Activated B cell treated with CpG ODN at 0.5 μM for 24 hours (primary cell): ENCODE results near the gene RALBP1. TPM values are rescaled to one million over a fixed set of nuclear protein-coding genes. Genes with fewer than 3 reads are reported as not detected.

ENCODE experiments used
- ATAC-seq: fragments of 200-7000 bp; cut with Tn5 transposase; one replicate; pipeline ENCODE4 v1.10.0; 2021; ENCODE audit warnings: low read depth, mild to moderate bottlenecking, moderate library complexity
- CTCF ChIA-PET: fragments of 350-600 bp; sonication (Branson Sonifier 250); formaldehyde crosslinking; loops from one replicate; lab custom pipeline; 2021; ENCODE audit warnings: antibody characterized with exemption; lab: Charles Lee
- POLR2A ChIA-PET: fragments of 350-600 bp; sonication (Branson Sonifier 250); formaldehyde crosslinking; loops from one replicate; lab custom pipeline; 2021; ENCODE audit warnings: antibody characterized with exemption; lab: Charles Lee
- DNase-seq: peaks from one replicate; pipeline ENCODE4 v3.0.0; 2022
- H3K27ac Mint-ChIP-seq: one replicate; pipeline ENCODE4 v1.8.0; 2020; ENCODE audit warnings: mixed read lengths
- H3K27me3 Mint-ChIP-seq: one replicate; pipeline ENCODE4 v1.8.0; 2021; ENCODE audit warnings: mixed read lengths
- H3K36me3 Mint-ChIP-seq: one replicate; pipeline ENCODE4 v1.8.0; 2021; ENCODE audit warnings: low read depth, mixed read lengths
- H3K4me1 Mint-ChIP-seq: one replicate; pipeline ENCODE4 v1.8.0; 2021; ENCODE audit warnings: mixed read lengths
- H3K4me3 Mint-ChIP-seq: one replicate; pipeline ENCODE4 v1.8.0; 2020; ENCODE audit warnings: mild to moderate bottlenecking, mixed read lengths
- H3K9me3 Mint-ChIP-seq: one replicate; pipeline ENCODE4 v1.8.0; 2020; ENCODE audit warnings: mixed read lengths
- intact Hi-C: fragments of 100-400 bp; cut with micrococcal nuclease; formaldehyde crosslinking; loops from one replicate; pipeline ENCODE4 v1.15.1; 2024
- total RNA-seq: library from RNA; stranded (reverse); gene quantifications from 2 replicates; pipeline ENCODE4 v1.2.3, GENCODE V29; 2022
- TF ChIP-seq, protein P1 (sequence below): fragments of 200-600 bp; IDR thresholded peaks from one replicate; pipeline ENCODE4 v1.8.0; 2022; ENCODE audit warnings: antibody characterized with exemption, mild to moderate bottlenecking

The RALBP1 gene
- total RNA-seq, 1 donor from 2014 or later = 32.7 TPM

DNA sequence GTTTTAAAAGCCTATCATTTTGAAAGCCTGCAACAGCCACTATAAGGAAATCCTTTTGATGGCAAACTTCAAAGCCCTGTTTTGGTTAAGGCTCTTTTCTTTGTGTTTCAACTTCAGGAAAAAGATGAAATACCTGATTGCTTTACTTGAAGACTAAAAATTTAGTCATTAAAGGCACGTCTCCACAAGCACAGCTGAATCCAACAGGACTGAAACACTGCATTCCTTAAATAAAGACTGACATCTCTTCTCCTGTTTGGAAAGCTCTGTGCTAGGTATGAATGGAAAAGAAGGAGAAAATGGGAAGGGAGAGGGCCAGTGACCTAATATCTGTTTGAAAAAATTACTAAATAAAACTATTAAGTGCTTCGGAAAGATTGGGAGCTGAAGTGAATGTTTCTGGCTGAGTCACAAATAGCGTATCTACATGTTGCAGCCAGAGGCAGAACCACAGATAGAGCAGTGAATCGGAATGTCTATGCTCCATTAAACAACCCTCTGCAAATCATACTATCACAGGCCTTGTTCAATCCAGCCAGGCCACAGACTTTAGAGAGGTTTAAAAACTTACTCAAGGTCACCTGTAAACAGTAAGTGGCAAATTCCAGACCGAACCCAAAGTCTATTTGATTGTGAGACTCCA, 21.1 kb upstream of the RALBP1 start:
- Mint-ChIP-seq H3K27me3 (peaks cover 1% of the 10 kb centered on the region), H3K4me1 (no peaks in the 10 kb centered on the region), H3K4me3 (no peak overlapping the region), H3K27ac (no peak overlapping the region), H3K9me3 (peaks cover 19% of the 10 kb centered on the region), H3K36me3 (no peaks in the 10 kb centered on the region)
- intact Hi-C loops = no loop called here
- TF ChIP-seq, protein P1, sequence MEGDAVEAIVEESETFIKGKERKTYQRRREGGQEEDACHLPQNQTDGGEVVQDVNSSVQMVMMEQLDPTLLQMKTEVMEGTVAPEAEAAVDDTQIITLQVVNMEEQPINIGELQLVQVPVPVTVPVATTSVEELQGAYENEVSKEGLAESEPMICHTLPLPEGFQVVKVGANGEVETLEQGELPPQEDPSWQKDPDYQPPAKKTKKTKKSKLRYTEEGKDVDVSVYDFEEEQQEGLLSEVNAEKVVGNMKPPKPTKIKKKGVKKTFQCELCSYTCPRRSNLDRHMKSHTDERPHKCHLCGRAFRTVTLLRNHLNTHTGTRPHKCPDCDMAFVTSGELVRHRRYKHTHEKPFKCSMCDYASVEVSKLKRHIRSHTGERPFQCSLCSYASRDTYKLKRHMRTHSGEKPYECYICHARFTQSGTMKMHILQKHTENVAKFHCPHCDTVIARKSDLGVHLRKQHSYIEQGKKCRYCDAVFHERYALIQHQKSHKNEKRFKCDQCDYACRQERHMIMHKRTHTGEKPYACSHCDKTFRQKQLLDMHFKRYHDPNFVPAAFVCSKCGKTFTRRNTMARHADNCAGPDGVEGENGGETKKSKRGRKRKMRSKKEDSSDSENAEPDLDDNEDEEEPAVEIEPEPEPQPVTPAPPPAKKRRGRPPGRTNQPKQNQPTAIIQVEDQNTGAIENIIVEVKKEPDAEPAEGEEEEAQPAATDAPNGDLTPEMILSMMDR = no peak
- ChIA-PET POLR2A (no interaction called here), CTCF (no interaction called here)
- ATAC-seq (no peak), DNase-seq (no peak)

- no peak overlapping the region for H3K27ac Mint-ChIP-seq
- ChIA-PET POLR2A (no interaction called here), CTCF (no interaction called here)
- TF ChIP-seq, protein P1 = no peak
- H3K36me3 Mint-ChIP-seq = no peaks in the 10 kb centered on the region
- H3K9me3 Mint-ChIP-seq = peaks cover 19% of the 10 kb centered on the region
- ATAC-seq (no peak), DNase-seq (no peak)
- intact Hi-C loops = no loop called here
- no peak overlapping the region for H3K4me3 Mint-ChIP-seq
- no peaks in the 10 kb centered on the region for H3K4me1 Mint-ChIP-seq
- H3K27me3 Mint-ChIP-seq = peaks cover 1% of the 10 kb centered on the region
Observed at GRCh38 chr18:9455718-9456511, 19.4 kb upstream of the RALBP1 start.

DNA sequence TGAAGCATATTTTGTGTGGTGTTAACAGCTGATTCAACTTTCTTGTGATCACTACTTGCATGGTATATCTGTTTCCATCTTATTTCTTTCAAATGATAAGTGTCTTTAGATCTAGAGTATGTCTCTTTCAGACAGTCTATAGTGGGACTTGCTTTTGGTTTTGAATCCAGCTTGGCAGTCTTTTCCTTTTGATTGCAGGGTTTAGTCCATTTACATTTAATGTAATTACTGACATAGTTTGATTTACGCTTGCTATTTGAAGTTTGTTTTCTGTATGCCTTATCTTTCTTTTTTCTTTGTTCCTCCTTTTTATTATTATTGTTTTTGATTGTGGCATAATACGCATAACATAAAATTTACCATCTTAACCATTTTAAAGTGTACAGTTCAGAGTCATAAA, 9.2 kb upstream of the RALBP1 start:
- TF ChIP-seq, protein P1 = no peak
- peaks cover 18% of the 10 kb centered on the region for H3K9me3 Mint-ChIP-seq
- intact Hi-C loops = no loop called here
- no peaks in the 10 kb centered on the region for H3K4me1 Mint-ChIP-seq
- peaks cover 3% of the 10 kb centered on the region for H3K27me3 Mint-ChIP-seq
- no peak overlapping the region for H3K4me3 Mint-ChIP-seq
- H3K27ac Mint-ChIP-seq = no peak overlapping the region
- no peak for DNase-seq
- ChIA-PET CTCF (no interaction called here), POLR2A (no interaction called here)
- ATAC-seq = no peak
- H3K36me3 Mint-ChIP-seq = no peaks in the 10 kb centered on the region

DNA sequence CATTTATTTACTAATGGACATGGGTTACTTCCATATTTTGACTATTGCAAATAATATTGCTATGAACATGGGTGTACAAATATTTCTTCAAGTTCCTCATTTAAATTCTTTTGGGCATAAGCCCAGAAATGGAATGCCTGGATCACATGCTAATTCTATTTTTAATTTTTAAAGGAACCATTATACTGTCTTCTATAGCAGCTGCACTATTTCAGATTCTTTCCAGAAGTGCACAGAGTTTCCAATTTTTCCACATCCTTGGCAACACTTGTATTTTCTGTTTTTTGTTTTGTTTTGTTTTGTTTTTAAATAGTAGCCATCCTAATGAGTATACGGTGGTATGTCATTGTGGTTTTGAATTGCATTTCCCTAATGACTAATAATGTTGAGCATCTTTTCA, 8.5 kb upstream of the RALBP1 start:
- H3K4me3 Mint-ChIP-seq = no peak overlapping the region
- ChIA-PET POLR2A (no interaction called here), CTCF (no interaction called here)
- no peaks in the 10 kb centered on the region for H3K4me1 Mint-ChIP-seq
- H3K27me3 Mint-ChIP-seq = peaks cover 3% of the 10 kb centered on the region
- ATAC-seq (no peak), DNase-seq (no peak)
- H3K27ac Mint-ChIP-seq = no peak overlapping the region
- TF ChIP-seq, protein P1 = no peak
- H3K9me3 Mint-ChIP-seq = peaks cover 18% of the 10 kb centered on the region
- intact Hi-C loops = no loop called here
- H3K36me3 Mint-ChIP-seq = no peaks in the 10 kb centered on the region

- Mint-ChIP-seq H3K4me3 (no peak overlapping the region), H3K9me3 (peaks cover 18% of the 10 kb centered on the region), H3K27me3 (peaks cover 7% of the 10 kb centered on the region), H3K36me3 (no peaks in the 10 kb centered on the region), H3K27ac (no peak overlapping the region), H3K4me1 (no peaks in the 10 kb centered on the region)
- ChIA-PET CTCF (no interaction called here), POLR2A (no interaction called here)
- DNase-seq = no peak
- TF ChIP-seq, protein P1 = no peak
- no peak for ATAC-seq
- intact Hi-C loops = no loop called here
Observed at GRCh38 chr18:9468998-9469397, 6.3 kb upstream of the RALBP1 start.
